Colonic mucosa (tissue), 4 donors: ENCODE data around the gene DNMT3A. TPM values are rescaled to one million over a fixed set of nuclear protein-coding genes. Genes with fewer than 3 reads are reported as not detected.

Experiments
- DNase-seq: peaks from one replicate; pipeline ENCODE4 v3.0.0-alpha.2; 2020
- H3K27ac ChIP-seq: fragments of 200-600 bp; one replicate; pipeline ENCODE4 v1.8.0; 2021
- H3K27me3 ChIP-seq: fragments of 200-600 bp; one replicate; pipeline ENCODE4 v1.8.0; 2021
- H3K36me3 ChIP-seq: fragments of 200-600 bp; one replicate; pipeline ENCODE4 v1.8.0; 2021
- H3K4me1 ChIP-seq: fragments of 200-600 bp; one replicate; pipeline ENCODE4 v1.8.0; 2021; ENCODE audit warnings: mild to moderate bottlenecking
- H3K4me3 ChIP-seq: fragments of 200-600 bp; one replicate; pipeline ENCODE4 v1.8.0; 2021
- H3K9ac ChIP-seq, 2 donors: one replicate each; pipeline ENCODE4 v1.7.0; 2013; ENCODE audit warnings: control low read depth in 2 of 2, low read depth in 2 of 2, low read length in 2 of 2
- H3K9me3 ChIP-seq: fragments of 200-600 bp; one replicate; pipeline ENCODE4 v1.8.0; 2021
- intact Hi-C: fragments of 100-400 bp; cut with DNase I; formaldehyde crosslinking; loops from one replicate; pipeline ENCODE4 v1.14.1; 2022
- total RNA-seq, 2 donors: library from RNA; stranded (reverse); fragmentation: NEBNext Ultra II Directional in 1 of 2; extraction: Animal tissue kit (Norgen Biotek cat#: 25700) in 1 of 2; gene quantifications; one replicate each; pipeline ENCODE4 v1.2.1, GENCODE V29; 2021
- TF ChIP-seq, protein P1 (sequence below): fragments of 200-600 bp; IDR thresholded peaks from one replicate; pipeline ENCODE4 v1.8.0; 2022; ENCODE audit warnings: antibody characterized with exemption, mild to moderate bottlenecking
- donor health status: healthy.
- donor health status: DM: no; HTN: no; CAD: no.
- donor health status: DM: no; HTN: no; CAD: no.

The DNMT3A gene
- total RNA-seq, 2 donors from 2014 or later, result 30.8 to 44.5 TPM

DNA sequence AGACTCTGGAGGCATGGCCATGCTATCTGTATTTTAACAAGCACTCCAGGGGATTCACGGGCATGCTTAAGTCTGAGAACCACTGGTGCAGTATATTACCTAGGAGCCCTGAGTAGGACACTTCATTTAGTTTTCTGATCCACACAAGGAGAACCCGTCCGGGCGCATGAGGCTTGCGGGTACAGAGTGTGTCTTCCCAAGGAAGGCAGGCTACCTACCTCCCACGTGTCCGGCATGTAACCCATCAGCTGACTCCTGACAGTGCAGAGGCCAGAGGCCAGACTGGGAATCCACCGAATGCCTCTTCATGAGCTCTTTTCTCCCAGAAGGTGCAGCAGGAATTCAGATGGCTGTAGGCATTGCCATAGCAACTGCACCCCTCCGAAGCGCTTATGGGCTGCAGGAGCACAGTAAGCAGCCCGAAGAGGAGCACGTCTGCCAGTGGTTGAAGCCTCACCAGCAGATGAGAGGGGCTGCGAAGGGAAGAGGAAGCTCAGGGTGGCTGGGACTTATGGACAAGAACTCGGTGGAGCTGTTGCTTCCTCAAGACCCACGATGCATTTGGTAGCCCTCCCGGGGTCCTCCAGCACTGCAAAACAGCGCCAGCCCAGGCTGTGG is 33.8 kb upstream of the DNMT3A start:
- H3K27ac ChIP-seq, result no peak overlapping the region
- no peak overlapping the region for H3K9ac ChIP-seq
- no peaks in the 10 kb centered on the region for H3K27me3 ChIP-seq
- no peaks in the 10 kb centered on the region for H3K9me3 ChIP-seq
- TF ChIP-seq, protein P1, sequence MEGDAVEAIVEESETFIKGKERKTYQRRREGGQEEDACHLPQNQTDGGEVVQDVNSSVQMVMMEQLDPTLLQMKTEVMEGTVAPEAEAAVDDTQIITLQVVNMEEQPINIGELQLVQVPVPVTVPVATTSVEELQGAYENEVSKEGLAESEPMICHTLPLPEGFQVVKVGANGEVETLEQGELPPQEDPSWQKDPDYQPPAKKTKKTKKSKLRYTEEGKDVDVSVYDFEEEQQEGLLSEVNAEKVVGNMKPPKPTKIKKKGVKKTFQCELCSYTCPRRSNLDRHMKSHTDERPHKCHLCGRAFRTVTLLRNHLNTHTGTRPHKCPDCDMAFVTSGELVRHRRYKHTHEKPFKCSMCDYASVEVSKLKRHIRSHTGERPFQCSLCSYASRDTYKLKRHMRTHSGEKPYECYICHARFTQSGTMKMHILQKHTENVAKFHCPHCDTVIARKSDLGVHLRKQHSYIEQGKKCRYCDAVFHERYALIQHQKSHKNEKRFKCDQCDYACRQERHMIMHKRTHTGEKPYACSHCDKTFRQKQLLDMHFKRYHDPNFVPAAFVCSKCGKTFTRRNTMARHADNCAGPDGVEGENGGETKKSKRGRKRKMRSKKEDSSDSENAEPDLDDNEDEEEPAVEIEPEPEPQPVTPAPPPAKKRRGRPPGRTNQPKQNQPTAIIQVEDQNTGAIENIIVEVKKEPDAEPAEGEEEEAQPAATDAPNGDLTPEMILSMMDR, result no peak
- DNase-seq, result no peak
- no peak overlapping the region for H3K4me3 ChIP-seq
- H3K4me1 ChIP-seq, result peaks cover 9% of the 10 kb centered on the region
- intact Hi-C loops, result no loop called here
- no peaks in the 10 kb centered on the region for H3K36me3 ChIP-seq

GRCh38 chr2:25374827-25375226 is 33.1 kb upstream of the DNMT3A start:
- no peak overlapping the region for H3K27ac ChIP-seq
- TF ChIP-seq, protein P1, result no peak
- H3K27me3 ChIP-seq, result no peaks in the 10 kb centered on the region
- no peaks in the 10 kb centered on the region for H3K9me3 ChIP-seq
- H3K4me1 ChIP-seq, result peaks cover 9% of the 10 kb centered on the region
- no peaks in the 10 kb centered on the region for H3K36me3 ChIP-seq
- no peak overlapping the region for H3K9ac ChIP-seq
- no peak for DNase-seq
- intact Hi-C loops, result no loop called here
- no peak overlapping the region for H3K4me3 ChIP-seq

DNA sequence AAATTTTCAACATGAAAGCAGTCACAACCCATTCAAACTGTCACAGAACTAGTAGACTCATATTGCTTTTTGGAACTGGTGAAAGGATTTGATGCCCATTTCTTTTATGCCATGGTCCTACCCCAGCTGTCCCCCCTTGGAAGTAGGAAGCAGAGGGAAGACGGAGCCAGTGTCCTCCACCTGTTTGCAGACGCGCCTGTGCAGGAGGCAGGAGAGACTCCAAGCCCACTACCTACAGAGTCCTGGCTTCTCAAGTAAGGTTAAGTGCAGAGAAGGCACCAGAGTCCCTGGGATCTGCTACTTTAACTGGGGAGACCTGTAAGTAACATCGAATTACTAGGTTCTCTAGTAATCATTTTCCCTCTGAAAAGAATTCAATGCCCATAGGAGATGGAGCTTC is 32.7 kb upstream of the DNMT3A start:
- no peak overlapping the region for H3K27ac ChIP-seq
- no peaks in the 10 kb centered on the region for H3K27me3 ChIP-seq
- intact Hi-C loops, result no loop called here
- TF ChIP-seq, protein P1, result no peak
- DNase-seq, result no peak
- no peak overlapping the region for H3K4me3 ChIP-seq
- H3K4me1 ChIP-seq, result peaks cover 9% of the 10 kb centered on the region
- H3K9ac ChIP-seq, result no peak overlapping the region
- H3K36me3 ChIP-seq, result no peaks in the 10 kb centered on the region
- H3K9me3 ChIP-seq, result no peaks in the 10 kb centered on the region

DNA sequence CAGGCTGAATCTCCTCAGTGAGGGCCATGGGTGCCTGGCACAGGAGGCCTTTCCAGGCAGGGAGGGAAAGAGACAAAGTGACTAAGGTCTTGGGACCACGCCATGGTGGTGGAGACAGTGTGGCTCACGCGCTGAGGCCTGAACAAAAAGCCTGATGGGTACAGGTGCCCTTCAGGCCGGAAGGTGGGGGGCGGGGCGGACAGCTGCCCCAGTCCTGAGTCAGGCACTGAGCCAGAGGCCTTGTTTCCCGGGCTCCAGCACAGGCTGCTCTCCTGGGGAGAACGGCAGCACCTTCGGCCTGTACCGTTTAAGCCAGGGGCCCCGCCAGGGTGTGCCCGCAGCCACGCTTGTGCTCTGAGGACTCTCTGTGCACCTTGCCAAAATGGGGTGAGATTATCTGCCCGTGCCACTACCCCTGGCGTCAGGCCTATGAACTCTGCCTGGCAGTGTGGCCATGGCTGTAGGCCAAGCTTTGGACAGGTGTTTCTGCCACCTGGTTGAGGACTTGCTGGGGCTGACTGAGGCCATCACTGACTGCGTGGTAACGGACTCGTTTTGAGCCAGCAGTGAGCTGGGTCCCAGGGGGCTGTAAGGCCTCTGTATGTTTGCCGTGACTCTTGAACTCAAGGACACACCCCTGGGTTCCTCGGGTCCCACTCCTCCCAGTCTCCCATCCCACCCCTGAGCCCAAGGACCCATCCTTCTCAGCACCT is 31.7 kb upstream of the DNMT3A start:
- Histone ChIP-seq H3K27ac (no peak overlapping the region), H3K4me1 (peaks cover 9% of the 10 kb centered on the region), H3K9me3 (no peaks in the 10 kb centered on the region), H3K9ac (peak overlapping the region in 1 of 2 donors; percentile 19), H3K27me3 (no peaks in the 10 kb centered on the region), H3K4me3 (no peak overlapping the region), H3K36me3 (no peaks in the 10 kb centered on the region)
- TF ChIP-seq, protein P1, result no peak
- DNase-seq, result peak; percentile 71
- intact Hi-C loops, result no loop called here

- Histone ChIP-seq H3K9ac (no peak overlapping the region), H3K36me3 (no peaks in the 10 kb centered on the region), H3K4me1 (peaks cover 9% of the 10 kb centered on the region), H3K4me3 (no peak overlapping the region), H3K9me3 (no peaks in the 10 kb centered on the region), H3K27me3 (no peaks in the 10 kb centered on the region), H3K27ac (no peak overlapping the region)
- TF ChIP-seq, protein P1, result no peak
- no peak for DNase-seq
- intact Hi-C loops, result no loop called here
These were observed 30.9 kb upstream of the DNMT3A start for GRCh38 chr2:25372405-25373268.
